DND-41 (cell line): Measurements from ENCODE around the gene METRN.

ENCODE experiments used
- ATAC-seq: fragments of 200-7000 bp; cut with Tn5 transposase; 3 replicates; pipeline ENCODE4 v1.9.1; 2021; ENCODE audit warnings: low read depth; ENCODE audit not compliant: insufficient read depth
- DNase-seq: peaks from one replicate; pipeline ENCODE4 v3.0.0-alpha.2; 2020
- H2AFZ ChIP-seq: 2 replicates; pipeline ENCODE4 v1.6.0; 2012; ENCODE audit warnings: low read depth, low read length
- H3K27ac ChIP-seq: 2 replicates; pipeline ENCODE4 v1.5.1; 2012; ENCODE audit warnings: low read length, inconsistent platforms
- H3K27me3 ChIP-seq: fragments of 200-600 bp; sonication (generic); 2 replicates; pipeline ENCODE4 v1.6.0; 2012; ENCODE audit warnings: low read length, mild to moderate bottlenecking, inconsistent platforms; ENCODE audit not compliant: insufficient read depth, poor library complexity
- H3K36me3 ChIP-seq: 2 replicates; pipeline ENCODE4 v1.5.1; 2012; ENCODE audit warnings: low read length, inconsistent platforms; ENCODE audit not compliant: insufficient read depth
- H3K4me1 ChIP-seq: 2 replicates; pipeline ENCODE4 v1.5.1; 2012; ENCODE audit warnings: mild to moderate bottlenecking, low read length; ENCODE audit not compliant: insufficient read depth
- H3K4me2 ChIP-seq: 2 replicates; pipeline ENCODE4 v1.6.0; 2012; ENCODE audit warnings: mild to moderate bottlenecking, moderate library complexity, low read length, inconsistent platforms; ENCODE audit not compliant: insufficient read depth
- H3K4me3 ChIP-seq, 2 experiments: fragments of 200-600 bp in 1 of 2; shearing (Covaris generic) in 1 of 2; 2 replicates each; pipeline ENCODE4 v1.5.1; 2012 to 2016; ENCODE audit warnings: inconsistent platforms in 2 of 2, low read length in 2 of 2, mild to moderate bottlenecking in 2 of 2, low read depth in 1 of 2, moderate library complexity in 1 of 2
- H3K79me2 ChIP-seq: 2 replicates; pipeline ENCODE4 v1.6.0; 2012; ENCODE audit warnings: low read length, inconsistent platforms; ENCODE audit not compliant: insufficient read depth
- H3K9ac ChIP-seq: 2 replicates; pipeline ENCODE4 v1.6.0; 2012; ENCODE audit warnings: low read depth, mild to moderate bottlenecking, inconsistent platforms, low read length, moderate library complexity
- H3K9me3 ChIP-seq: 2 replicates; pipeline ENCODE4 v1.5.1; 2012; ENCODE audit warnings: low read length, moderate library complexity, mild to moderate bottlenecking, inconsistent platforms; ENCODE audit not compliant: insufficient read depth, severe bottlenecking
- H4K20me1 ChIP-seq: 2 replicates; pipeline ENCODE4 v1.6.0; 2012; ENCODE audit warnings: low read length; ENCODE audit not compliant: insufficient read depth
- CTCF ChIP-seq: IDR thresholded peaks from 2 replicates; pipeline ENCODE4 v1.5.1; 2012; ENCODE audit warnings: borderline replicate concordance, low read length, moderate library complexity, mild to moderate bottlenecking; ENCODE audit not compliant: poor library complexity, severe bottlenecking; ENCODE audit errors: extremely low read depth
- EZH2 ChIP-seq: IDR thresholded peaks from 3 replicates; pipeline ENCODE4 v1.6.1; 2012; ENCODE audit warnings: borderline replicate concordance, low read depth, mild to moderate bottlenecking, moderate library complexity, low read length, inconsistent platforms; ENCODE audit not compliant: severe bottlenecking

METRN gene

GRCh38 chr16:736936-737481, 22.1 kb downstream of the METRN start:
- H3K27me3 ChIP-seq = no peaks in the 10 kb centered on the region
- H2AFZ ChIP-seq = no peak overlapping the region
- no peak for TF ChIP-seq EZH2
- TF ChIP-seq CTCF = no peak
- H4K20me1 ChIP-seq = peaks cover 4% of the 10 kb centered on the region; the same call in 1 of the 2 replicates
- H3K36me3 ChIP-seq = peaks cover 65% of the 10 kb centered on the region
- no peak for ATAC-seq
- no peak overlapping the region for H3K27ac ChIP-seq
- peaks cover 19% of the 10 kb centered on the region for H3K4me1 ChIP-seq
- H3K79me2 ChIP-seq = peaks cover 18% of the 10 kb centered on the region
- H3K4me2 ChIP-seq = no peak overlapping the region
- no peak for DNase-seq
- H3K4me3 ChIP-seq = no peak overlapping the region
- no peaks in the 10 kb centered on the region for H3K9me3 ChIP-seq
- no peak overlapping the region for H3K9ac ChIP-seq

GRCh38 chr16:739560-740458, 24.9 kb downstream of the METRN start:
- Histone ChIP-seq H2AFZ (peak overlapping the region; percentile 81), H3K27ac (peak overlapping the region; percentile 75)
- no peak for ATAC-seq

GRCh38 chr16:740459-740763, 25.5 kb downstream of the METRN start:
- Histone ChIP-seq H3K4me2 (peak overlapping the region; percentile 99), H3K27ac (peak overlapping the region; percentile 75), H3K79me2 (peaks cover 18% of the 10 kb centered on the region), H2AFZ (peak overlapping the region; percentile 81), H3K27me3 (no peaks in the 10 kb centered on the region), H4K20me1 (no peaks in the 10 kb centered on the region), H3K4me3 (peak overlapping the region; percentile 91 to 98), H3K4me1 (peaks cover 19% of the 10 kb centered on the region), H3K9me3 (no peaks in the 10 kb centered on the region), H3K36me3 (peaks cover 31% of the 10 kb centered on the region), H3K9ac (peak overlapping the region; percentile 96)
- no peak for DNase-seq
- no peak for TF ChIP-seq EZH2
- no peak for TF ChIP-seq CTCF
- peak; percentile 60 for ATAC-seq

More at GRCh38 chr16:739560-740458, 24.9 kb downstream of the METRN start:
- peaks cover 18% of the 10 kb centered on the region for H3K79me2 ChIP-seq
- no peaks in the 10 kb centered on the region for H4K20me1 ChIP-seq
- no peaks in the 10 kb centered on the region for H3K27me3 ChIP-seq
- no peak for TF ChIP-seq EZH2
- H3K9me3 ChIP-seq = no peaks in the 10 kb centered on the region
- peaks cover 19% of the 10 kb centered on the region for H3K4me1 ChIP-seq
- DNase-seq = no peak
- H3K9ac ChIP-seq = peak overlapping the region; percentile 96
- peak overlapping the region; percentile 99 for H3K4me2 ChIP-seq
- peak overlapping the region; percentile 91 to 98 for H3K4me3 ChIP-seq
- peaks cover 37% of the 10 kb centered on the region for H3K36me3 ChIP-seq
